H9 (cell line): Measurements from ENCODE around the gene ITPR3. TPM values are rescaled to one million over a fixed set of nuclear protein-coding genes. Genes with fewer than 3 reads are reported as not detected.

Experiments used
- DNase-seq: peaks from one replicate; pipeline ENCODE4 v3.0.0-alpha.2; 2017
- H2AFZ ChIP-seq: one replicate; pipeline ENCODE4 v1.6.1; 2013; ENCODE audit warnings: mild to moderate bottlenecking, low read length, control low read depth, moderate library complexity
- H2AK5ac ChIP-seq: 2 replicates; pipeline ENCODE4 v1.6.1; 2013; ENCODE audit warnings: low read length, control low read depth, mixed read lengths; ENCODE audit not compliant: insufficient read length
- H2BK120ac ChIP-seq: one replicate; pipeline ENCODE4 v1.6.1; 2013; ENCODE audit warnings: low read depth, mild to moderate bottlenecking, low read length, control low read depth, inconsistent platforms; ENCODE audit not compliant: poor library complexity, severe bottlenecking
- H2BK12ac ChIP-seq: 2 replicates; pipeline ENCODE4 v1.6.1; 2013; ENCODE audit warnings: low read length, control low read depth, mixed read lengths, low read depth; ENCODE audit not compliant: insufficient read length
- H2BK15ac ChIP-seq: 2 replicates; pipeline ENCODE4 v1.6.1; 2013; ENCODE audit warnings: low read depth, low read length, control low read depth
- H2BK20ac ChIP-seq: one replicate; pipeline ENCODE4 v1.6.1; 2013; ENCODE audit warnings: low read depth, mild to moderate bottlenecking, low read length, control low read depth, inconsistent platforms; ENCODE audit not compliant: poor library complexity, severe bottlenecking
- H2BK5ac ChIP-seq: 2 replicates; pipeline ENCODE4 v1.6.1; 2013; ENCODE audit warnings: low read length, control low read depth, mixed read lengths; ENCODE audit not compliant: insufficient read length
- H3K14ac ChIP-seq: 2 replicates; pipeline ENCODE4 v1.6.1; 2013; ENCODE audit warnings: low read length, control low read depth; ENCODE audit not compliant: insufficient read depth
- H3K18ac ChIP-seq: 2 replicates; pipeline ENCODE4 v1.6.1; 2013; ENCODE audit warnings: low read depth, mild to moderate bottlenecking, mixed read lengths, low read length, control low read depth; ENCODE audit not compliant: insufficient read length
- H3K23ac ChIP-seq: 2 replicates; pipeline ENCODE4 v1.6.1; 2013; ENCODE audit warnings: low read length, control low read depth, mixed read lengths, low read depth; ENCODE audit not compliant: insufficient read length
- H3K23me2 ChIP-seq: 2 replicates; pipeline ENCODE4 v1.6.1; 2013; ENCODE audit warnings: low read depth, mild to moderate bottlenecking, mixed read lengths, low read length, control low read depth; ENCODE audit not compliant: insufficient read length, poor library complexity, severe bottlenecking
- H3K27ac ChIP-seq: 2 replicates; pipeline ENCODE4 v1.5.1; 2013; ENCODE audit warnings: low read length, control low read depth, mixed read lengths, low read depth; ENCODE audit not compliant: insufficient read length
- H3K27me3 ChIP-seq: 2 replicates; pipeline ENCODE4 v1.6.1; 2013; ENCODE audit warnings: low read length, control low read depth, inconsistent platforms; ENCODE audit not compliant: insufficient read depth
- H3K4ac ChIP-seq: 2 replicates; pipeline ENCODE4 v1.6.1; 2013; ENCODE audit warnings: low read depth, mild to moderate bottlenecking, control low read depth, inconsistent platforms, low read length, moderate library complexity
- H3K4me1 ChIP-seq: 2 replicates; pipeline ENCODE4 v1.6.1; 2013; ENCODE audit warnings: low read length, control low read depth, inconsistent platforms; ENCODE audit not compliant: insufficient read depth
- H3K4me2 ChIP-seq: 2 replicates; pipeline ENCODE4 v1.6.1; 2013; ENCODE audit warnings: low read length, control low read depth, mixed read lengths; ENCODE audit not compliant: insufficient read length, insufficient read depth
- H3K56ac ChIP-seq: 2 replicates; pipeline ENCODE4 v1.6.1; 2013; ENCODE audit warnings: low read depth, mild to moderate bottlenecking, mixed read lengths, low read length, control low read depth; ENCODE audit not compliant: insufficient read length
- H3K79me1 ChIP-seq: 2 replicates; pipeline ENCODE4 v1.6.1; 2013; ENCODE audit warnings: low read depth, mild to moderate bottlenecking, moderate library complexity, low read length, control low read depth, inconsistent platforms; ENCODE audit not compliant: insufficient read depth, poor library complexity, severe bottlenecking
- H3K79me2 ChIP-seq: 2 replicates; pipeline ENCODE4 v1.6.1; 2013; ENCODE audit warnings: low read length, control low read depth, inconsistent platforms; ENCODE audit not compliant: insufficient read depth
- H3K9ac ChIP-seq: 2 replicates; pipeline ENCODE4 v1.6.1; 2013; ENCODE audit warnings: low read length, control low read depth, mixed read lengths; ENCODE audit not compliant: insufficient read length; ENCODE audit errors: extremely low read depth
- H3K9me3 ChIP-seq: one replicate; pipeline ENCODE4 v1.6.1; 2013; ENCODE audit warnings: low read depth, low read length, inconsistent platforms; ENCODE audit not compliant: control insufficient read depth
- H3T11ph ChIP-seq: one replicate; pipeline ENCODE4 v1.6.1; 2013; ENCODE audit warnings: mild to moderate bottlenecking, low read length, control low read depth, inconsistent platforms
- H4K20me1 ChIP-seq: one replicate; pipeline ENCODE4 v1.6.1; 2013; ENCODE audit not compliant: control insufficient read depth, insufficient read length, insufficient read depth
- H4K5ac ChIP-seq: 2 replicates; pipeline ENCODE4 v1.6.1; 2013; ENCODE audit warnings: low read depth, mild to moderate bottlenecking, mixed read lengths, low read length, control low read depth; ENCODE audit not compliant: insufficient read length
- H4K8ac ChIP-seq: replicated peaks from 2 replicates; pipeline ENCODE4 v1.6.1; 2013; ENCODE audit warnings: low read length, control low read depth, mixed read lengths, low read depth; ENCODE audit not compliant: insufficient read length
- H4K91ac ChIP-seq: 2 replicates; pipeline ENCODE4 v1.6.1; 2013; ENCODE audit warnings: low read depth, mild to moderate bottlenecking, moderate library complexity, mixed read lengths, low read length, control low read depth; ENCODE audit not compliant: insufficient read length
- H3K27ac Mint-ChIP-seq, 3 experiments: 2 replicates in 2 of 3; 3 replicates in 1 of 3; pipeline ENCODE4 v1.8.0; 2020 to 2021; ENCODE audit warnings: mixed read lengths in 3 of 3, mild to moderate bottlenecking in 1 of 3, moderate library complexity in 1 of 3
- H3K27me3 Mint-ChIP-seq: 2 replicates; pipeline ENCODE4 v1.8.0; 2021; ENCODE audit warnings: low read depth, mild to moderate bottlenecking, moderate library complexity, mixed read lengths
- H3K36me3 Mint-ChIP-seq, 3 experiments: 2 replicates in 2 of 3; 3 replicates in 1 of 3; pipeline ENCODE4 v1.8.0; 2020 to 2021; ENCODE audit warnings: low read depth in 3 of 3, mixed read lengths in 3 of 3; ENCODE audit not compliant: insufficient read depth in 1 of 3
- H3K4me1 Mint-ChIP-seq, 2 experiments: 2 replicates each; pipeline ENCODE4 v1.8.0; 2020; ENCODE audit warnings: mixed read lengths in 2 of 2
- H3K4me3 Mint-ChIP-seq, 2 experiments: 2 replicates in 1 of 2; 3 replicates in 1 of 2; pipeline ENCODE4 v1.8.0; 2020 to 2021; ENCODE audit warnings: mild to moderate bottlenecking in 2 of 2, mixed read lengths in 2 of 2, moderate library complexity in 1 of 2
- H3K9me3 Mint-ChIP-seq, 2 experiments: 2 replicates in 1 of 2; 3 replicates in 1 of 2; pipeline ENCODE4 v1.8.0; 2020; ENCODE audit warnings: mild to moderate bottlenecking in 2 of 2, mixed read lengths in 2 of 2, moderate library complexity in 1 of 2
- WGBS: extraction: QIAGEN DNeasy Blood & Tissue Kit; methylation state at CpG from one replicate; pipeline ENCODE4 v1.1.7; 2013; ENCODE audit warnings: missing lambda C conversion rate, low lambda C conversion rate, mixed read lengths; ENCODE audit not compliant: insufficient read length; ENCODE audit errors: extremely low coverage; 5-methylcytosine and 5-hydroxymethylcytosine counted together
- total RNA-seq: library from RNA; stranded (reverse); gene quantifications from 2 replicates; pipeline ENCODE4 v1.2.1, GENCODE V29; 2021
- TF ChIP-seq, protein P1 (sequence below): fragments of 200-600 bp; sonication (generic); conservative IDR thresholded peaks from 3 replicates; pipeline ENCODE4 v1.8.0; 2021; ENCODE audit warnings: antibody characterized with exemption, mild to moderate bottlenecking

Gene ITPR3
- total RNA-seq, 1 experiment from 2014 or later, result 40.3 TPM

DNA sequence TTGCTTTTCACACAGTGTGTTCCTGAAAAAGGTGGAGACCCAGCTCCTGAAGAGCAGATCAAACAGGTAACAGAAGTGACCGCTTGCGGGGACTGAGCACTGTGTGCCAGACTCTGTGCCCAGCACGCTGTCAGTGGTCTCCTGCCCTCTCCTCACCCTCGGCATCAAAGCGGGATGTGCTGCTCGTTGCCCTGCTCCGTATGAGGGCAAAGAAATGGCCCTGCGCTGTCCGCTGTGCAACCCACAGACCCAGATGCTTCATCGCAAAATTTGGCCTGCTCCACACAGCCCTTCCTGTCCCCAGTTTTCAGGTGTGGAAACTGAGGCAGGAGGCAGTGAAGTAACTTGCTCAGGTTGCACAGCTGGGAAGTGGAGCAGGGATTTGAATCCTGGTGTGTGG is 76.7 kb downstream of the ITPR3 start:
- H2BK12ac ChIP-seq, result no peak overlapping the region
- H3K9ac ChIP-seq, result no peak overlapping the region
- H2BK15ac ChIP-seq, result no peak overlapping the region
- H3K14ac ChIP-seq, result no peak overlapping the region
- H4K20me1 ChIP-seq, result no peaks in the 10 kb centered on the region
- H3K56ac ChIP-seq, result no peak overlapping the region
- H2BK20ac ChIP-seq, result no peak overlapping the region
- no peak overlapping the region for H3K4me2 ChIP-seq
- H3K36me3 Mint-ChIP-seq, result peaks cover 11 to 74% (median 66%) of the 10 kb centered on the region in 3 experiments; a peak in 6 of 7 replicates
- H3K27ac ChIP-seq, result no peak overlapping the region
- H3K9me3 ChIP-seq, result no peaks in the 10 kb centered on the region
- no peaks in the 10 kb centered on the region for H3K27me3 Mint-ChIP-seq
- H3K4me1 ChIP-seq, result 0 out of 2 replicates have a peak, but pooled peaks cover 3% of the 10 kb centered on the region
- H3K23me2 ChIP-seq, result no peaks in the 10 kb centered on the region
- H2AFZ ChIP-seq, result no peak overlapping the region
- WGBS, result no CpG with 5 or more reads among the region's 10 CpGs
- no peak overlapping the region for H4K91ac ChIP-seq
- no peak for DNase-seq
- no peak overlapping the region for H3T11ph ChIP-seq
- no peak overlapping the region for H2BK5ac ChIP-seq
- no peaks in the 10 kb centered on the region for H3K79me1 ChIP-seq
- peak overlapping the region in 2 of 3 experiments; percentile 46 to 50; a peak in 2 of 7 replicates for H3K27ac Mint-ChIP-seq
- no peak overlapping the region for H2AK5ac ChIP-seq
- H3K79me2 ChIP-seq, result no peaks in the 10 kb centered on the region
- H3K4me3 Mint-ChIP-seq, result no peak overlapping the region
- H3K4ac ChIP-seq, result no peak overlapping the region
- TF ChIP-seq, protein P1, sequence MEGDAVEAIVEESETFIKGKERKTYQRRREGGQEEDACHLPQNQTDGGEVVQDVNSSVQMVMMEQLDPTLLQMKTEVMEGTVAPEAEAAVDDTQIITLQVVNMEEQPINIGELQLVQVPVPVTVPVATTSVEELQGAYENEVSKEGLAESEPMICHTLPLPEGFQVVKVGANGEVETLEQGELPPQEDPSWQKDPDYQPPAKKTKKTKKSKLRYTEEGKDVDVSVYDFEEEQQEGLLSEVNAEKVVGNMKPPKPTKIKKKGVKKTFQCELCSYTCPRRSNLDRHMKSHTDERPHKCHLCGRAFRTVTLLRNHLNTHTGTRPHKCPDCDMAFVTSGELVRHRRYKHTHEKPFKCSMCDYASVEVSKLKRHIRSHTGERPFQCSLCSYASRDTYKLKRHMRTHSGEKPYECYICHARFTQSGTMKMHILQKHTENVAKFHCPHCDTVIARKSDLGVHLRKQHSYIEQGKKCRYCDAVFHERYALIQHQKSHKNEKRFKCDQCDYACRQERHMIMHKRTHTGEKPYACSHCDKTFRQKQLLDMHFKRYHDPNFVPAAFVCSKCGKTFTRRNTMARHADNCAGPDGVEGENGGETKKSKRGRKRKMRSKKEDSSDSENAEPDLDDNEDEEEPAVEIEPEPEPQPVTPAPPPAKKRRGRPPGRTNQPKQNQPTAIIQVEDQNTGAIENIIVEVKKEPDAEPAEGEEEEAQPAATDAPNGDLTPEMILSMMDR, result no peak
- H3K18ac ChIP-seq, result no peak overlapping the region
- no peaks in the 10 kb centered on the region for H3K9me3 Mint-ChIP-seq
- H3K23ac ChIP-seq, result no peak overlapping the region
- H2BK120ac ChIP-seq, result no peak overlapping the region
- H3K27me3 ChIP-seq, result no peaks in the 10 kb centered on the region
- peaks cover 14 to 15% of the 10 kb centered on the region in 2 experiments for H3K4me1 Mint-ChIP-seq
- H4K8ac ChIP-seq, result no peak overlapping the region
- H4K5ac ChIP-seq, result no peak overlapping the region
